GM12878 (cell line): Measurements from ENCODE around the gene ITGA5.

Experiments
- CBX5 ChIP-seq: sonication (generic); IDR thresholded peaks from 2 replicates; pipeline ENCODE4 v1.6.1; 2016; ENCODE audit warnings: low read depth, moderate library complexity, mild to moderate bottlenecking, inconsistent platforms
- CTCF ChIP-seq, 3 experiments: IDR thresholded peaks in 2 of 3; conservative IDR thresholded peaks in 1 of 3; 2 replicates each; pipeline ENCODE4 v1.5.1; 2011; ENCODE audit warnings: low read depth in 3 of 3, low read length in 3 of 3, mild to moderate bottlenecking in 3 of 3, control low read depth in 2 of 3, moderate library complexity in 2 of 3, inconsistent platforms in 1 of 3, mixed read lengths in 1 of 3; ENCODE audit not compliant: control insufficient read depth in 2 of 3, insufficient read depth in 1 of 3; ENCODE audit errors: extremely low read depth in 1 of 3

- TF ChIP-seq CBX5 (no peak), CTCF (IDR thresholded peaks at IDR 0.05 in 2 of 3, conservative IDR thresholded peaks at IDR 0.05 in 1 of 3; ENCODE audit: control insufficient read depth in 2 of 3, extremely low read depth in 1 of 3, insufficient read depth in 1 of 3, low read depth in 3 of 3, low read length in 3 of 3) (no peak)
Observed at GRCh38 chr12:54368025-54368708, 50.9 kb downstream of the ITGA5 start.
